NCI-H1417 treated with DMSO at 0.1 percent for 48 hours (cell line): ENCODE measurements around the gene KAZN.
"Not testable (repeated sequence)": the region's sequence is repeated elsewhere in the genome, so short reads cannot be mapped to it uniquely, and the experiment has no call there.

ENCODE experiments used
- DNase-seq: peaks from one replicate; lab custom pipeline; 2025; lab: John Stamatoyannopoulos, UW

The KAZN gene

GRCh38 chr1:14957375-14958098, 359.1 kb downstream of the KAZN start:
- DNase-seq, result no peak

GRCh38 chr1:14958249-14959058, 360.0 kb downstream of the KAZN start:
- no peak for DNase-seq

- no peak for DNase-seq
Observed at GRCh38 chr1:14959059-14959694, 360.7 kb downstream of the KAZN start.

DNA sequence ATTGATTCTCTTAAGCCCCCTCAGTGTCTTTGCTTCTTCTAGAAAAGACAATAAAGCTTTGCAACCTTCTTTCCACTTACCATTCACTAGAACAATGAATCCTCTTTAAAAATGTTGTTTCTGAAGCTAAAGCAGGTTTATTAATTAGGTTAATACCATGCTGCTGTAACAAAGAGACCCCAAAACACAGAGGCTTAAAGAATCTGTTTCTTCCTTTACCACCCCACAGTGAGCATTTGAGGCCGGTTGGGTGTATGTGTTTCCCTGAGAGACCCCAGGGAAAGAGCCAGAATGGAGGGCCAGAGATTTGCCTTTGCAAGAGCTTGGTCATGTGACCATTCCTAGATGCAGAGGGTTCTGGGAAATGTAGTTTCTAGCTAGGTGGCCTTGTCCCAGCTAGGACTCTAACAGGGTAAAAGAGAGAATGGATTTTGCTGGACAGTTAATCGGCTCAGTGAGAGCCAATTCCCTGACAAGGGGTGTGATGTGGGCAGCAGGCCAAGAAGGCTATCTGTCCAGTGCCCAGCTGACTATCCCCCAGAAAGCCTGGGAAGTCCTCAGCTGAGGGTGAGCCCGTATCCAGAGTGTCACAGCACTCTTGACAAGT, 363.3 kb downstream of the KAZN start:
- DNase-seq, result no peak

GRCh38 chr1:14962407-14962806, 363.9 kb downstream of the KAZN start:
- no peak for DNase-seq

GRCh38 chr1:14963791-14964710, 365.6 kb downstream of the KAZN start:
- DNase-seq, result not testable (repeated sequence)

GRCh38 chr1:14964711-14965055, 366.2 kb downstream of the KAZN start:
- DNase-seq, result no peak

GRCh38 chr1:14968251-14968851, 369.9 kb downstream of the KAZN start:
- no peak for DNase-seq

- no peak for DNase-seq
Observed at GRCh38 chr1:14969006-14969405, 370.5 kb downstream of the KAZN start.

DNA sequence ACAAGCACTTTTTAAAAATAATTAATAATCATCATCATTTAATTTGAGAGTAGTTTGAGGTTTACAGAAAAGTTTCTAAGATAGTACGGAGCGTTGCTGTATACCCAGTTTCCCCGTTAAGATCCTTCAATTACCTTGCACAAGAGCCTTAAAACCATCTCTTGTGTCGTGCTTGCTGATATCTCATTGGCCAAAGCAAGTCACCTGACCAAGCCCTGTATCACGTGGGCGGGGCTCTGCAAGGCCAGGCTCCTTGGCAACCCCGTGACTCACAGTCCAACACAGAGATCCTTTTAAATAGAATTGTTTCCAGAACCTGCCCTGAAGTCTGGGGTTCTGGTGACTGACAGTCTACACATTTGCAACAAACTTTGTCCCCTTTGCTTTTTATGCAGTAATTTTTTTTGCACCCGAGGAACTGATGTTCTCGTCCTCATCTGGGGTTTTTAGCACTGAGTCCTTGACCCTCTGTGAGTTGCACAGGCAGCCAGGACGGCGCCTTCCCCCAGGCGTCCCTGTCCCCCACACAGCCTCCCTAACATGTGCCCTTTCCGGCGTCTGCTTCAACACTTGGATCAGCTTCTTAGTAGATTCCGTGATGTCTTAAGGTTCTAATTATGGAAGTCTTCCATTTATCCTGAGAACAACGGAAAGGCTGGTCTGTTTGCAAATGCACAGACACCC, 371.8 kb downstream of the KAZN start:
- no peak for DNase-seq

GRCh38 chr1:14970799-14971141, 372.3 kb downstream of the KAZN start:
- no peak for DNase-seq

GRCh38 chr1:14971221-14971620, 372.7 kb downstream of the KAZN start:
- DNase-seq, result no peak

DNA sequence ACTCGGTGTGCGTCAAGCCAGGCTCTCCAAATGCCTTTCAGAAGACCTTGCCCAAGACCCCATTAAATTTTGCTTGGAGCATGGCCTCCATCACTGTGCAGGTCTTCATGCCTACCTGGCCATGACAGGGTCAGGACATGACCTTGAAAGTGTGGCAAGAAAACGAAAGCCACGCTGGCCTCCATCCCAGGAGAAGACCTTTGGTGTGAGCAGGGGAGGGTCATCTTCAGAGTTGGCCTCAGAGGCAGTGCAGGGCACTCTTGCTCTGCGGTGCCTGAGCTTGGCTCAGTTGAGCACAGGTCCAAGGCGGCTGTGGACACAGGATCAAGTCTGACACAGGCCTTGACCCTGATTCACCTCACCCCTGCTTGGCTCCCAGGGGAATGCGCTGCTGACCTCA, 373.6 kb downstream of the KAZN start:
- DNase-seq, result no peak

- no peak for DNase-seq
Observed at GRCh38 chr1:14973773-14974172, 375.3 kb downstream of the KAZN start.

DNA sequence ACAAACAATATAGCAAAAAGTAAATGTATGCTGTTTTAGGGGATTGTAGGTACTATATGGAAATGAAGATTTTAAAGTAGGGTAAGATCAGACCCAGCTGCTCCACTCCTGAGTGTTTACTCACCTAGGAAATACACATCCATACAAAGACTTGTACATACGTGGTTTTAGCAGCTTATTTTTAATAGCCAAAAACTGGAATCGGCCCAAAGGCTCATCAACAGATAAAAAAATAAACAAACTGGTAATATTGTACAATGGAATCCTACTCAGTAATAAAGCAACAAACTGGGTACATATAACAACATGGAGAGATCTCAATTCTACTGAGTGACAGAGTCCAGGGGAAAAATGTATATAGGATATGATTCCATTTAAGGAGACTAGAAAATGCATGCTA, 375.9 kb downstream of the KAZN start:
- DNase-seq, result no peak

DNA sequence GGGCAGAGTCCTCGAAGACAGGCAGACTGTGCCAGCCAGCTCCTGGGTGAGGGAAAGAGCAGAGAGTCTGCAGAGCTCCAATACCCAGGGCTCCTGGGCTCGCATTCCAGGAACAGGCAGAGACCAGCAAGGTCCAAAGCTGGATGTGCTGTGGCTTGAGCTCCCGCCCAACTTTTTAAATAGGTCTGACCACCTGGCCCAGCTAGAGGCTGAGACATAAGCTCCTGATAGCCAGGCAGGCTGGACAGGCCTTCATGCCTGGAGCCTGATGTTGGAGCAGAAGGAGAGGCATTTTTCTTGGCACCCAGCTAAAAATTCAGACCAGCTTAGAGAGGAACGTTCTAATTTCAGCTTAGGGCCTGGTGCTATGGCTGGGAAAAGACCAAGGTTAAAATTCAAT, 376.6 kb downstream of the KAZN start:
- no peak for DNase-seq

DNA sequence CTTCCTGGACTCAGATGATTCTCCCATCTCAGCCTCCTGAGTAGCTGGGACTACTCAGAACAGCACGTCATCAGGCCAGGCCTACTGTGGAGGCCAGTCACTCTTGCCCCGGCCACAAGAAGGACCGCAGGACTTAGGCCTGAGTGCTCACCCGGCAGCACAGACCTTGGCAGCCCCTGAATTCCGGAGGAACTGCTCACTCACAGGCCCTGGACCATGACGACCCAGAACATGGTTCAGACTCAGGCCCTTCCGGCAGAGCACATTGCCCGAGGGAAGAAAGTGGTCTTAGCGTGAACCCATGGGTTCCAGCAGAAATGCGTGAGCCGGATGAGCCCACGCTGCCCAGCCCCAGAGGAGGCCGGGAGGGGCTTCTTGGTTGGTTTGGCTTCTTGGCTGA, 377.8 kb downstream of the KAZN start:
- DNase-seq, result no peak

DNA sequence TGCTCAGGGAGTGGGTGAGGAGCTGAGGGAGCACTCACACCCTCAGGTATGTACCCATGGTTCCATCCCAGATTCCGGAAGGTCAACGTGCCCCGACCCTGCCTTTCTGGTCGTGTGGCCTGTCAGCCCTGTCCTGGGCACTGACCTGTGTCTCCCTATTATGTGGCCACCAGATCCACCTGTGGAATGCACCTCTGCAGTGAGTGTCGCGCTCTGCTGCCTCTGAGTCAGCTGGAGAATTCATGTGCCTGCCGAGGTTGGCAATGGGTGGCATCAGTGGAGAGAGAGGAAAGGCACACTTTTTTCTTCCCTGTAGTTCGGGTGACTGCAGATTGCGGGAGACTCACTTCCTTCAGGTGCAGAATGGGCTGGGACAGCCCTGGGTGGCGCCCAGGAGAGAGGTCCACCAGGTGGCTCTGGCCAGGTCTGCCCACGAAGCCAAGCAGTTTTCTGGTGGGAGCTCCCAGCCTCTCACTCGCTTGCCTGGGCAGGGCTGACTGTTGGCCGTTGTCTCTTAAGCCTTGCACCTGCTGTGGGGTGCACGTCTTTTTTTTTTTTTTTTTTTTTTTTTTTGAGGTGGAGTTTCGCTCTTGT, 378.9 kb downstream of the KAZN start:
- no peak for DNase-seq

DNA sequence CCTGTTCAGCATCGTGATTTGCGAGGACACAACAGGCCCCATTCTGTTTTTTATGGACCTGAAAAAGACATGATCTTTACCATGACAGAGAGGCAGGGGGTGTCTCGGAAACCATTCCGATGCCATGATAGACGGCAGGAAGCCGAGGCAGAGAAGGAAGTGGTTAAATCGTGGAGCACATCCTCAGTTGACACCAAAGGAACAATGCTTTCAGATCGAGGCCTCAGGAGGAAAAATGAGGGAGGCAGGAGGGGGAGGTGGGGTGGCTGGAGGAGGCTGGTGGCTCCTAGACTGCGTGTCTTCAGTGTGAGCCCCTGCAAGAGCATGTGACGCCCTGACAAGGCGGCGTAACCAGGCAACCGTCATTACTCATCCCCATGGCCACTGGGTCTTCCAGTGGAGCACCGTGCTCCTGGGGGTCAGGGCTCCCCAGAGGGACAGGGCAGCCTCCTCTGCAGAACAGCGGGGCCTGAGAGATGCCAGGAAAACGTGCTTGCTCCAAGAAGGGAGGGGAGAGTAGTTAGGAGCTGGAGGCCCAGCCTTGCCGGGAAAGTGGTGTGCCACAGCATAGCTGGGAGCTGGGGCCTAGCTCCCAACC, 382.2 kb downstream of the KAZN start:
- no peak for DNase-seq

- DNase-seq, result no peak
Observed at GRCh38 chr1:14982029-14982428, 383.5 kb downstream of the KAZN start.
